Fibroblast of mammary gland (primary cell): ENCODE data around the gene NME5.
A peak's percentile ranks its signal among the peaks of the same experiment; 100 is the strongest.

Source experiments
- DNase-seq: peaks from one replicate; pipeline ENCODE4 v3.0.0-alpha.2; 2010; ENCODE audit warnings: low read depth
- H3K4me3 ChIP-seq: 2 replicates; pipeline ENCODE4 v1.5.1; 2011; ENCODE audit warnings: low read depth, mild to moderate bottlenecking, low read length, moderate library complexity; ENCODE audit not compliant: control insufficient read depth
- CTCF ChIP-seq: conservative IDR thresholded peaks from 2 replicates; pipeline ENCODE4 v1.5.1; 2011; ENCODE audit warnings: low read depth, low read length, inconsistent platforms; ENCODE audit not compliant: control insufficient read depth, insufficient read depth

The NME5 gene

DNA sequence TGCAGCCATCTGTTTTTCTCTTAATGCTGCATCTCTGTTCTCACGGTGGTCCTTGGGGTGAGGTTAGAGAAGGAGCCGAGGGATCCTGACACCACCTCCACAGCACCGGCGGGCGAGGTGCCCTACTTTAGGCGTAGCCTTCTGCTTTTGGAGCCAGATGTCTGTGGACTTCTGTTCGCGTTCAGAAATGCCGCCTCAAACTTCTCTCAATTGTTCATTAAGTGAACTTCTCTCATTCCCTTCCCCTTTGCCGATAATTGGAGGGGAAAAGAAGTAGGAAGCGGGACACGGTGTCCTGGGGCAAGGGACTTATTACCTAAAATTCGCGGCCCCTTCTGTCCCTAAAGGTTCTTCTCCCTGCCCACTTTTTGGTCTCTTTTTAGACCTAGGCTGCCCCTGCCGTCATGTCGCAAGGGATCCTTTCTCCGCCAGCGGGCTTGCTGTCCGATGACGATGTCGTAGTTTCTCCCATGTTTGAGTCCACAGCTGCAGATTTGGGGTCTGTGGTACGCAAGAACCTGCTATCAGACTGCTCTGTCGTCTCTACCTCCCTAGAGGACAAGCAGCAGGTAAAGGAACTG lies 40.1 kb upstream of the NME5 start:
- TF ChIP-seq CTCF: no peak
- H3K4me3 ChIP-seq: peak overlapping the region; percentile 94
- peak; percentile 4 for DNase-seq

GRCh38 chr5:138178516-138179276 lies 39.5 kb upstream of the NME5 start, which contains the start of the genes BRD8 and KIF20A:
Gene BRD8 (minus strand): TSS chr5:138178630. CDS start chr5:138178614, 16 bp downstream.
Gene KIF20A (plus strand): TSS chr5:138179112. CDS start chr5:138179681, 569 bp downstream.
- H3K4me3 ChIP-seq: peak within 1 kb of the TSS; percentile 94
- DNase-seq: peak; percentile 96
- no peak for TF ChIP-seq CTCF

GRCh38 chr5:138177941-138178515 lies 38.8 kb upstream of the NME5 start:
- no peak for TF ChIP-seq CTCF
- peak overlapping the region; percentile 94 for H3K4me3 ChIP-seq
- DNase-seq: peak; percentile 37

DNA sequence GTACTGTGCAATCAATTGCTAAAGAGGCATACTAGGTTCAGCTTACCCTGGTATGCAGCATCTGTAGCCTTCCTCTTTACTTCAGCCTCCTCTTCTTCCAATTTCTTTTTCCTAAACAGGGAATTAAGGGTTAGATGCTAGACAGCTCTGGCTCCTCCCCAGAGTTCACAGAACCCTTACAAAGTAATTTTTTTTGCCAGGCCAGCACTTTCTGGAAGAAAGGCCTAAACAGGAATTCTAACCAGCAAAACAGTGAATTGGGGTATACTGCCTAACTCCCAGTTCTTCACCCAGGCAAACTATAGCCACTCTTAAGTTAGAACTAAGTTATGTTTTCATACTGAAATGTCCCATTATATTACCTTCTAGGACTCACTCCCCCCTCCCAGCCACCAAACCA lies 31.1 kb upstream of the NME5 start:
- H3K4me3 ChIP-seq: no peak overlapping the region
- no peak for TF ChIP-seq CTCF
- no peak for DNase-seq

DNA sequence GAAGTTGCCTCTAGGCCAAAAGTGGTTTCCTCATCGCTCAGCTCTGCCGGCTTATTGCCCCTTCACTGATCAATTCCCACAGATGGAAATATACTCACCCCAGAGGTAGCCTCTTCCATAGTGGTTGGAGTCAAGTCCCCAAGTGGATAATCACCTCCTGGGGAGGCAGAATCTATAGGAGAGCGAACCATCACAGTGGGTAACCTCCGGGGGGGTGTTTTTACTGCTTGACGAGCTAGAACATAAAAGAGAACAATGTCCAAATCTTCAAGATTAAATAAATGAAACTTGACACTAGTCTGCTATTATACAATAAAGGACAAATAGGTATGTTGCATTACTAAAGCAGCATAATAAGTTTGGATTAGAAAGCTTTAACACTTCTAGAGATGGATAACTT lies 29.9 kb upstream of the NME5 start:
- TF ChIP-seq CTCF: no peak
- no peak overlapping the region for H3K4me3 ChIP-seq
- DNase-seq: no peak

GRCh38 chr5:138163721-138164120 lies 24.5 kb upstream of the NME5 start:
- no peak for DNase-seq
- H3K4me3 ChIP-seq: no peak overlapping the region
- no peak for TF ChIP-seq CTCF
